HCT116 (cell line): ENCODE measurements around the gene STAC. TPM values are rescaled to one million over a fixed set of nuclear protein-coding genes. Genes with fewer than 3 reads are reported as not detected.
"Not testable (repeated sequence)": the region's sequence is repeated elsewhere in the genome, so short reads cannot be mapped to it uniquely, and the experiment has no call there.

Experiments
- ATAC-seq: fragments of 200-7000 bp; cut with Tn5 transposase; 2 replicates; pipeline ENCODE4 v1.9.1; 2020; ENCODE audit warnings: mild to moderate bottlenecking, moderate library complexity
- BruUV-seq: library from RNA; stranded (reverse); fragments of 400-500 nt; replicated peaks from 2 replicates; lab custom pipeline; 2021; lab: Mats Ljungman, UMichigan
- CTCF ChIA-PET: fragments of 300-600 bp; sonication (Branson Sonifier 250); formaldehyde crosslinking; loops from one replicate; lab custom pipeline; 2021; ENCODE audit warnings: antibody characterized with exemption; lab: Charles Lee
- POLR2A ChIA-PET: fragments of 300-600, 350-600 bp; sonication (Branson Sonifier 250); formaldehyde crosslinking; loops from one replicate; lab custom pipeline; 2021; ENCODE audit warnings: antibody characterized with exemption; lab: Charles Lee
- RAD21 ChIA-PET, 2 experiments: fragments of 300-600 bp; sonication (Branson Sonifier 250); formaldehyde crosslinking; loops; one replicate each; lab custom pipeline; 2023; ENCODE audit warnings: low total read pairs in 2 of 2; ENCODE audit not compliant: uncharacterized antibody in 2 of 2, unreplicated experiment in 2 of 2, low non-redundant PET in 1 of 2; lab: Charles Lee
- DNase-seq: peaks from one replicate; pipeline ENCODE4 v3.0.0-alpha.2; 2010; ENCODE audit warnings: low read depth, low spot score
- H2AFZ ChIP-seq: fragments of 200-600 bp; shearing (Covaris generic), sonication (generic); 2 replicates; pipeline ENCODE4 v1.6.1; 2017; ENCODE audit warnings: low read depth, mixed run types, mixed read lengths, antibody characterized with exemption, low read length; ENCODE audit not compliant: poor library complexity, severe bottlenecking
- H3K27ac ChIP-seq: 2 replicates; pipeline ENCODE4 v1.5.1; 2012; ENCODE audit warnings: low read depth, low read length
- H3K27me3 ChIP-seq: fragments of 200-600 bp; sonication (generic); 2 replicates; pipeline ENCODE4 v1.6.1; 2016; ENCODE audit warnings: mixed run types, low read length, mixed read lengths; ENCODE audit not compliant: insufficient read depth
- H3K36me3 ChIP-seq, 2 experiments: fragments of 200-500 bp in 1 of 2; fragments of 200-600 bp in 1 of 2; sonication (Bioruptor generic) in 1 of 2; sonication (generic) in 1 of 2; 2 replicates each; pipeline versions ENCODE4 v1.5.1 to v1.6.1; 2014 to 2016; ENCODE audit warnings: low read length in 2 of 2, inconsistent platforms in 1 of 2, mixed read lengths in 1 of 2, mixed run types in 1 of 2; ENCODE audit not compliant: insufficient read depth in 2 of 2, control insufficient read depth in 1 of 2
- H3K4me1 ChIP-seq, 2 experiments: fragments of 200-600 bp in 1 of 2; sonication (generic) in 1 of 2; 2 replicates each; pipeline versions ENCODE4 v1.5.1 to v1.6.1; 2012 to 2017; ENCODE audit warnings: low read length in 2 of 2, inconsistent platforms in 1 of 2, mild to moderate bottlenecking in 1 of 2, mixed read lengths in 1 of 2, mixed run types in 1 of 2, moderate library complexity in 1 of 2; ENCODE audit not compliant: insufficient read depth in 2 of 2, control insufficient read depth in 1 of 2
- H3K4me2 ChIP-seq: fragments of 200-600 bp; sonication (generic); 2 replicates; pipeline ENCODE4 v1.6.1; 2017; ENCODE audit warnings: mixed run types, low read length, mixed read lengths
- H3K4me3 ChIP-seq, 2 experiments: fragments of 200-600 bp in 1 of 2; sonication (generic) in 1 of 2; replicated peaks in 1 of 2; 2 replicates each; pipeline ENCODE4 v1.5.1; 2011 to 2016; ENCODE audit warnings: low read length in 2 of 2, control low read depth in 1 of 2, low read depth in 1 of 2, mild to moderate bottlenecking in 1 of 2, mixed read lengths in 1 of 2, mixed run types in 1 of 2
- H3K79me2 ChIP-seq: fragments of 200-600 bp; sonication (generic); 2 replicates; pipeline ENCODE4 v1.6.1; 2017; ENCODE audit warnings: mild to moderate bottlenecking, mixed run types, low read length, moderate library complexity, mixed read lengths; ENCODE audit not compliant: insufficient read depth
- H3K9ac ChIP-seq: fragments of 200-600 bp; sonication (generic); 2 replicates; pipeline ENCODE4 v1.6.1; 2016; ENCODE audit warnings: low read length, mixed read lengths
- H3K9me2 ChIP-seq: fragments of 200-600 bp; sonication (generic), shearing (Covaris generic); 2 replicates; pipeline ENCODE4 v1.6.1; 2017; ENCODE audit warnings: mixed run types, mild to moderate bottlenecking, moderate library complexity; ENCODE audit not compliant: insufficient read depth
- H3K9me3 ChIP-seq, 2 experiments: fragments of 200-500 bp in 1 of 2; fragments of 200-600 bp in 1 of 2; sonication (Bioruptor generic) in 1 of 2; sonication (generic) in 1 of 2; 2 replicates each; pipeline ENCODE4 v1.6.1; 2014 to 2017; ENCODE audit warnings: low read length in 2 of 2, mixed read lengths in 2 of 2, inconsistent platforms in 1 of 2, low read depth in 1 of 2, mild to moderate bottlenecking in 1 of 2, mixed run types in 1 of 2, moderate library complexity in 1 of 2; ENCODE audit not compliant: control insufficient read depth in 1 of 2, insufficient read depth in 1 of 2
- H4K20me1 ChIP-seq: fragments of 200-600 bp; sonication (generic), shearing (Covaris generic); 2 replicates; pipeline ENCODE4 v1.6.1; 2017; ENCODE audit warnings: mixed run types, mild to moderate bottlenecking, moderate library complexity; ENCODE audit not compliant: insufficient read depth
- CTCF ChIP-seq, 3 experiments: fragments of 200-600 bp in 1 of 3; sonication (generic) in 1 of 3; IDR thresholded peaks in 2 of 3; conservative IDR thresholded peaks in 1 of 3; 2 replicates each; pipeline ENCODE4 v1.5.1; 2012 to 2017; ENCODE audit warnings: low read depth in 2 of 3, low read length in 2 of 3, antibody characterized with exemption in 1 of 3, borderline replicate concordance in 1 of 3, control low read depth in 1 of 3, mild to moderate bottlenecking in 1 of 3, mixed read lengths in 1 of 3, mixed run types in 1 of 3, moderate library complexity in 1 of 3; ENCODE audit not compliant: insufficient read depth in 1 of 3
- SIN3A ChIP-seq: IDR thresholded peaks from 2 replicates; pipeline ENCODE4 v1.6.1; 2012; ENCODE audit warnings: low read depth
- ZBTB33 ChIP-seq: IDR thresholded peaks from 2 replicates; pipeline ENCODE4 v1.6.1; 2011; ENCODE audit warnings: mild to moderate bottlenecking, low read length, moderate library complexity; ENCODE audit not compliant: insufficient replicate concordance; ENCODE audit errors: extremely low read depth
- intact Hi-C: fragments of 100-400 bp; cut with micrococcal nuclease; formaldehyde crosslinking; loops from 2 replicates; pipeline ENCODE4 v1.10.0; 2022
- total RNA-seq: library from RNA; stranded (reverse); gene quantifications from one replicate; pipeline ENCODE4 v1.2.1, GENCODE V29; 2021; ENCODE audit not compliant: unreplicated experiment

The STAC gene
- total RNA-seq, 1 experiment from 2014 or later: not detected

GRCh38 chr3:36451816-36452215 lies 71.5 kb downstream of the STAC start (continued):
- no peak for TF ChIP-seq CTCF (IDR thresholded peaks at IDR 0.05 in 2 of 3, conservative IDR thresholded peaks at IDR 0.05 in 1 of 3; ENCODE audit: borderline replicate concordance in 1 of 3, insufficient read depth in 1 of 3, low read depth in 2 of 3, low read length in 2 of 3)
- TF ChIP-seq ZBTB33: no peak
- no peak for TF ChIP-seq SIN3A

- POLR2A ChIA-PET, H3K9me2 ChIP-seq, H3K36me3 ChIP-seq, H3K9ac ChIP-seq, H3K27ac ChIP-seq, H4K20me1 ChIP-seq, H3K9me3 ChIP-seq, H3K4me1 ChIP-seq, H3K4me3 ChIP-seq, CTCF ChIA-PET, H3K4me2 ChIP-seq, DNase-seq, H3K27me3 ChIP-seq, H3K79me2 ChIP-seq, intact Hi-C loops, RAD21 ChIA-PET, ATAC-seq, BruUV-seq, H2AFZ ChIP-seq: not testable (repeated sequence)
Measured at GRCh38 chr3:36453213-36453612, 72.9 kb downstream of the STAC start.

- RAD21 ChIA-PET: not testable (repeated sequence)
Measured at GRCh38 chr3:36453896-36454295, 73.6 kb downstream of the STAC start.

More at GRCh38 chr3:36453896-36454295, 73.6 kb downstream of the STAC start:
- DNase-seq, H3K27me3 ChIP-seq, H3K9me2 ChIP-seq, H3K4me2 ChIP-seq, H3K4me3 ChIP-seq, H3K27ac ChIP-seq, H2AFZ ChIP-seq, CTCF ChIA-PET, H4K20me1 ChIP-seq, H3K9me3 ChIP-seq, H3K9ac ChIP-seq, ATAC-seq, intact Hi-C loops, H3K36me3 ChIP-seq, POLR2A ChIA-PET, BruUV-seq, H3K4me1 ChIP-seq, H3K79me2 ChIP-seq: not testable (repeated sequence)
